HG03280 (cell line): ENCODE data around the gene NAXD.
"Not testable (repeated sequence)": the region's sequence is repeated elsewhere in the genome, so short reads cannot be mapped to it uniquely, and the experiment has no call there.

Source experiments
- ATAC-seq: cut with Tn5 transposase; IDR thresholded peaks from one replicate; pipeline ENCODE4 v1.9.1; 2021; ENCODE audit warnings: mild to moderate bottlenecking, moderate library complexity; ENCODE audit not compliant: unreplicated experiment

The NAXD gene

GRCh38 chr13:110662777-110663443, 47.6 kb downstream of the NAXD start:
- ATAC-seq: no peak

GRCh38 chr13:110663491-110663890, 48.1 kb downstream of the NAXD start:
- no peak for ATAC-seq

- ATAC-seq: no peak
These were observed 48.7 kb downstream of the NAXD start for GRCh38 chr13:110664041-110664440.

GRCh38 chr13:110664673-110665072, 49.3 kb downstream of the NAXD start:
- no peak for ATAC-seq

- ATAC-seq: no peak
These were observed 50.3 kb downstream of the NAXD start for GRCh38 chr13:110665491-110666254.

- ATAC-seq: no peak
These were observed 50.8 kb downstream of the NAXD start for GRCh38 chr13:110666255-110666533.

GRCh38 chr13:110669036-110669435, 53.7 kb downstream of the NAXD start:
- no peak for ATAC-seq

- ATAC-seq: not testable (repeated sequence)
These were observed 54.5 kb downstream of the NAXD start for GRCh38 chr13:110669814-110670213.

- ATAC-seq: peak; percentile 65
These were observed 61.5 kb downstream of the NAXD start for GRCh38 chr13:110676595-110677587.

- ATAC-seq: no peak
These were observed 62.6 kb downstream of the NAXD start for GRCh38 chr13:110677731-110678545.

GRCh38 chr13:110680852-110681251, 65.5 kb downstream of the NAXD start:
- no peak for ATAC-seq

- ATAC-seq: no peak
These were observed 66.7 kb downstream of the NAXD start for GRCh38 chr13:110681868-110682550.

- ATAC-seq: no peak
These were observed 67.4 kb downstream of the NAXD start for GRCh38 chr13:110682746-110683145.

- no peak for ATAC-seq
These were observed 68.0 kb downstream of the NAXD start for GRCh38 chr13:110683203-110683883.

GRCh38 chr13:110683921-110684320, 68.6 kb downstream of the NAXD start:
- no peak for ATAC-seq

- no peak for ATAC-seq
These were observed 69.2 kb downstream of the NAXD start for GRCh38 chr13:110684388-110685056.

- ATAC-seq: no peak
These were observed 70.1 kb downstream of the NAXD start for GRCh38 chr13:110685305-110686020.

- ATAC-seq: no peak
These were observed 72.4 kb downstream of the NAXD start for GRCh38 chr13:110687736-110688135.
